Right lung (tissue), 5 donors: ENCODE data around the gene IL9. TPM values are rescaled to one million over a fixed set of nuclear protein-coding genes. Genes with fewer than 3 reads are reported as not detected.
"Not testable (repeated sequence)": the region's sequence is repeated elsewhere in the genome, so short reads cannot be mapped to it uniquely, and the experiment has no call there.

Experiments used
- DNase-seq, 2 donors: peaks; one replicate each; pipeline ENCODE4 v3.0.0-alpha.2; 2013
- polyA plus RNA-seq, 5 donors: library from polyadenylated mRNA; unstranded; fragments of 120-200 nt; gene quantifications; one replicate each; pipeline versions ENCODE4 v1.2.1 to v1.2.3, GENCODE V29; 2013; ENCODE audit warnings: inconsistent platforms in 1 of 5, low replicate concordance in 1 of 5; ENCODE audit not compliant: insufficient read length in 5 of 5, insufficient read depth in 1 of 5

Gene IL9
- polyA plus RNA-seq, 5 donors: not detected

GRCh38 chr5:135869276-135869675, 26.4 kb downstream of the IL9 start:
- no peak for DNase-seq

GRCh38 chr5:135868681-135869080, 27.0 kb downstream of the IL9 start:
- DNase-seq: no peak

GRCh38 chr5:135867599-135867998, 28.0 kb downstream of the IL9 start:
- DNase-seq: no peak

- no peak for DNase-seq
Measured at GRCh38 chr5:135866016-135866415, 29.6 kb downstream of the IL9 start.

GRCh38 chr5:135864503-135865435, 30.9 kb downstream of the IL9 start:
- no peak for DNase-seq

- no peak for DNase-seq
Measured at GRCh38 chr5:135862744-135863143, 32.9 kb downstream of the IL9 start.

- DNase-seq: no peak
Measured at GRCh38 chr5:135862086-135862485, 33.6 kb downstream of the IL9 start.

- no peak for DNase-seq
Measured at GRCh38 chr5:135861641-135862040, 34.0 kb downstream of the IL9 start.

GRCh38 chr5:135859641-135860040, 36.0 kb downstream of the IL9 start:
- DNase-seq: no peak

GRCh38 chr5:135859186-135859585, 36.5 kb downstream of the IL9 start:
- not testable (repeated sequence) for DNase-seq

GRCh38 chr5:135857630-135858311, 37.9 kb downstream of the IL9 start:
- no peak for DNase-seq

- no peak for DNase-seq
Measured at GRCh38 chr5:135851915-135852845, 43.5 kb downstream of the IL9 start.

- DNase-seq: no peak
Measured at GRCh38 chr5:135851186-135851914, 44.3 kb downstream of the IL9 start.

GRCh38 chr5:135850671-135851070, 45.0 kb downstream of the IL9 start:
- DNase-seq: no peak

GRCh38 chr5:135850231-135850630, 45.4 kb downstream of the IL9 start:
- DNase-seq: no peak

GRCh38 chr5:135847976-135848375, 47.7 kb downstream of the IL9 start:
- DNase-seq: no peak

- DNase-seq: no peak
Measured at GRCh38 chr5:135846311-135846710, 49.3 kb downstream of the IL9 start.

- no peak for DNase-seq
Measured at GRCh38 chr5:135843571-135844337, 51.9 kb downstream of the IL9 start.

GRCh38 chr5:135842737-135843136, 52.9 kb downstream of the IL9 start:
- DNase-seq: no peak
